Measurements from ENCODE around the gene GPC4.

The GPC4 gene

DNA sequence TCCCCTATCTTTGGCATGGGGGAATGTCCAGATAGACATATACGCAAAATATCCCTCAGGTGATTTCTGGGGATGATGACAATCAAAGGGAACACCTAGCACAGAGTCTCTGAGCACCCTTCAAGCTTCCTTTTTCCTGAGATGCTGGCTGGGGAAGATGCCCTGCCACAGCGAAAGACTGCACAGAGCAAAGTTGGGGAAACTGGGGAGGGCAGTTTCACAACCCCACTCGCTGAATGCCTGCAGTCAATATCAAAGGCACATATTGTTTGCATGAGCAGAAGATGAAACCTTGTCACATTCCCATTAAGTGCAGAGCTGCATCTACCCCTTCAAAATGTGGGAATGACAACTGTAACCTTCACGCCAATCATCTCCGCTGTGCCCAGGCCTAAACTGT is 2.6 kb downstream of the GPC4 start:
- Histone ChIP-seq H3K4me3 (no peak overlapping the region), H3K4me2 (no peak overlapping the region), H3K36me3 (no peaks in the 10 kb centered on the region), H4K20me1 (peaks cover 47% of the 10 kb centered on the region; the same call in 1 of the 2 replicates), H3K9ac (no peak overlapping the region), H3K27ac (no peak overlapping the region), H3K27me3 (peaks cover 98% of the 10 kb centered on the region), H3K4me1 (peaks cover 16% of the 10 kb centered on the region; the same call in 1 of the 2 replicates), H3K9me3 (peaks cover 15% of the 10 kb centered on the region; the same call in 1 of the 2 replicates)
- TF ChIP-seq Cebpa-rat (IDR thresholded peaks at IDR 0.05): no peak

GRCh38 chrX:133412246-133412645 is 3.0 kb downstream of the GPC4 start:
- Histone ChIP-seq H3K9ac (no peak overlapping the region), H3K4me2 (no peak overlapping the region), H3K4me3 (no peak overlapping the region)

GRCh38 chrX:133410550-133410949 is 4.7 kb downstream of the GPC4 start:
- Histone ChIP-seq H3K4me1 (peaks cover 9% of the 10 kb centered on the region; the same call in 1 of the 2 replicates), H3K27ac (no peak overlapping the region), H3K4me3 (no peak overlapping the region), H4K20me1 (peaks cover 38% of the 10 kb centered on the region; the same call in 1 of the 2 replicates), H3K9ac (no peak overlapping the region), H3K9me3 (no peaks in the 10 kb centered on the region), H3K4me2 (no peak overlapping the region), H3K27me3 (peaks cover 90% of the 10 kb centered on the region), H3K36me3 (no peaks in the 10 kb centered on the region)
- no peak for TF ChIP-seq Cebpa-rat (IDR thresholded peaks at IDR 0.05)

More at GRCh38 chrX:133412246-133412645, 3.0 kb downstream of the GPC4 start:
- Histone ChIP-seq H3K27me3 (peaks cover 98% of the 10 kb centered on the region), H3K27ac (no peak overlapping the region), H3K4me1 (peaks cover 16% of the 10 kb centered on the region; the same call in 1 of the 2 replicates), H3K9me3 (peaks cover 13% of the 10 kb centered on the region; the same call in 1 of the 2 replicates), H4K20me1 (peaks cover 47% of the 10 kb centered on the region; the same call in 1 of the 2 replicates), H3K36me3 (no peaks in the 10 kb centered on the region)
- no peak for TF ChIP-seq Cebpa-rat (IDR thresholded peaks at IDR 0.05)

DNA sequence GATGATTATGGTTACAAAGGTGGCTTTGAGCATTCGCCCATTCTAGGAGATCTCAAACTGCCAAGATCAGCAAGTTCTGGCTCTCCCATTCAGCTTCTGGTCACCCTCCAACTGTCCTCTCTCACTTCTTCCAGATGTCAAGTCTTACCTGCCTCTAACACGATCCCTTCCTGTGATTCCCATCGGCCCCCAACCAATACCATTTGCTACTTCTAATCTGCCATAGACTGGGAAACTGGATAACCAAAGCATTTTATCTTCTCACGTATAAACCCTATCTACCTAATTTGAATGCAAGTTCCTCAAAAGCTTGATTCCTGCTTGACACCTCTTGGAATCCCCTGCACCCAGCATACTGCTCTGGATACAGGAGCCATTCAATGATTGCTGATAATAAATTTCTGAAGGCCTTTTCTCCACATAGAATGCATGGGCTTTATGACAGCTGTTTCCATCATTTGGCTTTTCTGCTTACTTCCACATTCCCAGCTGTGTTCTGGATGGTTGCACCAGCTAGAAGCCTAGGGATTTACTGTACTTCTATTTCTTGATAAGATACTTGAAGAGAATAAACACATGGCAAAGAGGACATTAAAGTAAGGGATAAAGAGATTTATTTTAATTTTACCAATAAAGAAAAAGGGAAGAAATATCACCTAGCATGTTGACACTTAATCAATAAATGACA is 9.6 kb downstream of the GPC4 start:
- no peaks in the 10 kb centered on the region; the same call in 1 of the 2 replicates for H3K9me3 ChIP-seq
- H4K20me1 ChIP-seq: no peaks in the 10 kb centered on the region; the same call in 1 of the 2 replicates
- H3K27me3 ChIP-seq: peaks cover 84% of the 10 kb centered on the region
- no peak for TF ChIP-seq Cebpa-rat (IDR thresholded peaks at IDR 0.05)
- H3K27ac ChIP-seq: no peak overlapping the region
- H3K4me2 ChIP-seq: no peak overlapping the region
- no peaks in the 10 kb centered on the region for H3K36me3 ChIP-seq
- H3K4me1 ChIP-seq: no peaks in the 10 kb centered on the region
- no peak overlapping the region for H3K9ac ChIP-seq
- H3K4me3 ChIP-seq: no peak overlapping the region

DNA sequence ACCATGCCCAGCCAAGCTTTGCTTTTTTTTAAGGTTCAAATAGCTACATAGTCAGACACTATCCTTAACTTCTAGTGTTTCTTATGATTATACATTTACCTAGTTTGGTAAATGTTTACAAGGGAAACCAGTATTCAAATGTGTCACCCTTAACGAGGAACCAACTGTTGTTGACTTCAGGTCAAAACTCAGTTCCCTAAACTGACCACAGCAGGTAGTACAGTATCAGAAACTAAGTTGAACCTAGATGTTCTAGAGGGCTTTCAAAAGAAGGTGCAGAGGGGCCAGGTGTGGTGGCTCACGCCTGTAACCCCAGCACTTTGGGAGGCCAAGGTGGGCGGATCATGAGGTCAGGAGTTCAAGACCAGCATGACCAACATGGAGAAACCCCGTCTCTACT is 11.3 kb downstream of the GPC4 start:
- Histone ChIP-seq H3K27ac (no peak overlapping the region), H3K4me3 (no peak overlapping the region), H3K4me2 (no peak overlapping the region), H3K36me3 (no peaks in the 10 kb centered on the region), H3K4me1 (no peaks in the 10 kb centered on the region), H3K27me3 (peaks cover 83% of the 10 kb centered on the region), H4K20me1 (no peaks in the 10 kb centered on the region; the same call in 1 of the 2 replicates), H3K9me3 (no peaks in the 10 kb centered on the region; the same call in 1 of the 2 replicates), H3K9ac (no peak overlapping the region)
- TF ChIP-seq Cebpa-rat (IDR thresholded peaks at IDR 0.05): no peak

DNA sequence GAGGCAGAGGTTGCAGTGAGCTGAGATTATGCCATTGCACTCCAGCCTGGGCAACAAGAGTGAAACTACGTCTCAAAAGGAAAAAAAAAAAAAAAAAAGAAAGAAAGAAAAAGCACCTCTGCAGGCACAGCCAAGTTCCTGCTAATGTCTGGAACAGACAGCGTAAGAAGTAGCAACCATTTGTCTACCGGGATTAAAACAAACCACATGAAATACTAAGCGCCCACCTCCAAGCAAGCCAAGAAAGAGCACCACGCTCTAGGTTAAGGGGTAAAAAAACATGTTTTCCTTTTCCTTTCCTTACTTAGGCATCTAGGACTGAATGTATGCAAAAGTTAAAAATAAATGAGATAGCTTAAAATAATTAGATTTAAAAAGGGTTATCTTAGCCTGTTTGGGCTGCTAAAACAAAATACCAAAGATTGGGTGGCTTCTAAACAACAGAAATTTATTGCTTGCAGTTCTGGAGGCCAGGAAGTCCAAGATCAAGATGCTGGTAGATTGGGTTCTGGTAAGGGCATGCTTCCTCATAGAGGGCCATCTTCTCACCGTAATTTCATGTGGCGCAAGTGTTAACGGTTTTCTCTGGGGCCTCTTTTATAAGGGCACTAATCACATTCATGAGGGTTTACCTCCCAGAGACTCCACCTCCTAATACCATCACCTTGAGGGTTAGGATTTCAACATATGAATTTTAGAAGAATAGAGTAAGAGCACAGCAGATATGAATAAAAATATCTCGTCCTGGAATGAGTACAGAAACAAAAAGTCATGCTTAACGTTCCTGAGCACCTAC is 12.3 kb downstream of the GPC4 start:
- no peak overlapping the region for H3K9ac ChIP-seq
- no peak for TF ChIP-seq Cebpa-rat (IDR thresholded peaks at IDR 0.05)

GRCh38 chrX:133402042-133402453 is 13.2 kb downstream of the GPC4 start:
- Histone ChIP-seq H3K27me3 (peaks cover 76% of the 10 kb centered on the region), H4K20me1 (no peaks in the 10 kb centered on the region; the same call in 1 of the 2 replicates), H3K36me3 (no peaks in the 10 kb centered on the region), H3K4me1 (no peaks in the 10 kb centered on the region), H3K27ac (no peak overlapping the region), H3K4me3 (no peak overlapping the region), H3K9me3 (no peaks in the 10 kb centered on the region; the same call in 1 of the 2 replicates), H3K9ac (no peak overlapping the region), H3K4me2 (no peak overlapping the region)
- no peak for TF ChIP-seq Cebpa-rat (IDR thresholded peaks at IDR 0.05)

More for the DNA sequence above, 12.3 kb downstream of the GPC4 start:
- Histone ChIP-seq H3K9me3 (no peaks in the 10 kb centered on the region; the same call in 1 of the 2 replicates), H3K4me3 (no peak overlapping the region), H4K20me1 (no peaks in the 10 kb centered on the region; the same call in 1 of the 2 replicates), H3K4me1 (no peaks in the 10 kb centered on the region), H3K36me3 (no peaks in the 10 kb centered on the region), H3K27me3 (peaks cover 76% of the 10 kb centered on the region), H3K4me2 (no peak overlapping the region), H3K27ac (no peak overlapping the region)

DNA sequence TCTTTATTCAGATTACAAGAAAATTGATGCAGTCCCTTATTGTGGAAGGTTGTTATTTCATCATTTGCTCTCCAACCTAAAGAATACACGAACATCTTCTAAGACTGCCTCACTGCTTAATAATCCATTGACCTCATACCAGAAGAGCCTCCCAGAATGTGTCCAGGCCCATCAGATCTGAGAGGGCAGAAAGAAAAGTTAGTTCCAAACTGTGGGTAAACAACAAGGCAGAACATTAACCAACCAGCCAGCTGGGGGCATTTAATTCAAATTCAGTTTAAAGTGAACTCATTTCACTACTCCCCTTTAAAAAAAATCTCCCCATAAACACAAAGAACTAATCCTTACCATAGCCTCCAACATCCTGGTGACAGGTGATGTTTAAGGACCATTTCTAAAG is 13.8 kb downstream of the GPC4 start:
- Histone ChIP-seq H3K4me3 (no peak overlapping the region), H3K4me1 (no peaks in the 10 kb centered on the region), H3K27ac (no peak overlapping the region), H3K9me3 (no peaks in the 10 kb centered on the region; the same call in 1 of the 2 replicates), H3K4me2 (no peak overlapping the region), H4K20me1 (no peaks in the 10 kb centered on the region; the same call in 1 of the 2 replicates), H3K9ac (no peak overlapping the region), H3K27me3 (peaks cover 80% of the 10 kb centered on the region), H3K36me3 (no peaks in the 10 kb centered on the region)
- TF ChIP-seq Cebpa-rat (IDR thresholded peaks at IDR 0.05): no peak

GRCh38 chrX:133399411-133399810 is 15.9 kb downstream of the GPC4 start:
- Histone ChIP-seq H3K4me1 (no peaks in the 10 kb centered on the region), H3K4me2 (no peak overlapping the region), H3K36me3 (no peaks in the 10 kb centered on the region), H4K20me1 (no peaks in the 10 kb centered on the region; the same call in 1 of the 2 replicates), H3K27me3 (peaks cover 83% of the 10 kb centered on the region), H3K9ac (no peak overlapping the region), H3K9me3 (no peaks in the 10 kb centered on the region; the same call in 1 of the 2 replicates), H3K27ac (no peak overlapping the region), H3K4me3 (no peak overlapping the region)
- no peak for TF ChIP-seq Cebpa-rat (IDR thresholded peaks at IDR 0.05)
